NCI-H82 treated with DMSO at 0.1 percent for 48 hours (cell line): ENCODE measurements around the gene DEFB132.

Experiments used
- DNase-seq: peaks from one replicate; lab custom pipeline; 2025; ENCODE audit not compliant: unreplicated experiment; lab: John Stamatoyannopoulos, UW

DEFB132 gene

GRCh38 chr20:297098-297924 is 39.8 kb downstream of the DEFB132 start, which contains the start of gene ZCCHC3:
Gene ZCCHC3 (plus strand): TSS chr20:297570. CDS start chr20:297587, 17 bp downstream.
- peak; percentile 74 for DNase-seq

- DNase-seq, result no peak
Measured at GRCh38 chr20:297925-298775, 40.6 kb downstream of the DEFB132 start.

DNA sequence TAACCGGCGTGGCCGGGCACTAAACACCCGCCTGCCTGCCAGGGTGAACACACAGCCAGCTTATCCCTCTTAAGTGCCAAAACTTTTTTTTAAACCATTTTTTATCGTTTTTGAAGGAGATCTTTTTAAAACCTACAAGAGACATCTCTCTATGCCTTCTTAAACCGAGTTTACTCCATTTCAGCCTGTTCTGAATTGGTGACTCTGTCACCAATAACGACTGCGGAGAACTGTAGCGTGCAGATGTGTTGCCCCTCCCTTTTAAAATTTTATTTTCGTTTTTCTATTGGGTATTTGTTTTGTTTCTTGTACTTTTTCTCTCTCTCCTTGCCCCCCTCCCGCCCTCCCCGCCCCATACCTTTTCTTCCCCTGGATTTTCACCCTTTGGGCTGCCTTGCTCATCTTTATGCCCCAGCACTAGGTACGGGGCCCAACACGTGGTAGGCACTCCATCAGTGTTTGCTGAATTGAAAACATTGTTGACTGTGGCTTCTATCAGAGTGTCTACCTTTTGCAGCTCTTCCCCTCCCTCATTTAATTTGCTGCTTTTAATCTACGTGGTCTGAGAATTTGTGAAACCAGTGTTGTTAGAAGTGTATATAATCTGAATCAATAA is 41.4 kb downstream of the DEFB132 start:
- DNase-seq, result no peak

DNA sequence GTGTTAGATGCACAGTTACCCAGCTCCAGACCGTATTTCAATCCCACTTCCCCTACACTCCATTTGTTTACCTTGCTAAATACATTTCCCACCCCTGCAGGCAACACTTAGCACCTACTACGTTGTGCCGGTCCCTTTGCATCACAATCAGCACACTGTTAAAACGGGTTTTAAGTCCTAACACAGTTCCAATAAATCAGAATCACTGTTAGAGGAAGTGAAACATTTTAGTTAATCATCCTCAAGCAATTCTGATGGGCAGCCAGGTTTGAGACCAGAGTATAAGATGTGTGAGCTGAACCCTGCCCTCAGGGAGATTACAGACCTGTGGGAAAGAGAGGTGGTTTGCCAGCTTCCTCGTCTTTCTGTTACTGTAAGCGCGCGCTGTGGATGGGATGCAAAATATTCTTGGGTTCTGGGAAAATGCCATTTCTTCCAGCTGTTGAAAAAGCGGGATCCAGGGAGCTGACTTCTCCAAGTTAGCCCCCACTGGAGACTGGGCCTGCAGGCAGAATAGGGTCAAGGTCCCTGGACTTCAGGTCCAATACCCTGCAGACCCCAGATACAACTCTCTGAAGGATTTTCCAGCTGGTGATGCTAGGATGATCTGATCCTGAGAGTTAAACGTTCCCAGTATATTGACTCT is 42.9 kb downstream of the DEFB132 start:
- no peak for DNase-seq

DNA sequence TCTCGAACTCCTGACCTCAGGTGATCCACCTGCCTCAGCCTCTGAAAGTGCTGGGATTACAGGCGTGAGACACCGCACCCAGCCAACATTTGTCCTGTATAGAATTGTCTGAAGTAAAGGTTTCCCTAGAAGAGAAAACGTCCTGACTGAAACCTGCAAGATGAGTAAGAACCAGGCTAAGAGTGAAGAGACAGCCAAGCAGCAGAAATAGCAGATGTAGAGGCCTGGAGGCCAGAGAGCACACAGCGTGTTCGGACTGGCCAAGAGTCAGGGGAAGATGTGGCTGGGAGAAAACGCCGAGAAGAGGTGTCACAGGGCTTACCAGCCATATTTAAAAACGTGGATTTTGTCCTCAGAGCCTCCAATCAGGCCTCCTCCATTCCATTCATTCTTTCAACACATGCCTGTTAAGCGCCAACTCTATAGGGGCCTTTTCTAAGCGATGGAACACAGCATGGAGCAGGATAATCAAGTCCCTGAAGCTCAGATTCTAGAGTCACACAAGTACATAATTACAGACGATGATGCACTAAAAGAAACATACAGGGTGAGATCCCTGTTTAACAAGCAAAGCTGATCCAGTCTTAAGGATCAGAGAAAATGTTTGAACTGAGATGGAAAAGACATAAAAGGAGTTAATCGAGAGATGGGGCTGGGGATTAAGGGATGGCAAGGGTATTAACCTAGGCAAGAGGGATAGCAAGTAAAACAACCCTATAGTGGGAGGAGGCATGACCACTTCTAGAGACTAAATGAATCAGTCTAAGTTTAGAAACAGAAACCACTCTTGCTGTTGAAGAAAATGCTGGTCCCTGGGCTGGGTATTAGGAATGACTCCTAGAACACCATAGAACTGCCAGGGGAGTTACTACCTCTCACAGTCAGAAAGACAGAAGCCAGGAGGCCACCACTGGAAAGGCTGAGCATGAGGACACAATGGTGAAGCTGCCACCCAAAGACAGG is 44.6 kb downstream of the DEFB132 start:
- no peak for DNase-seq

DNA sequence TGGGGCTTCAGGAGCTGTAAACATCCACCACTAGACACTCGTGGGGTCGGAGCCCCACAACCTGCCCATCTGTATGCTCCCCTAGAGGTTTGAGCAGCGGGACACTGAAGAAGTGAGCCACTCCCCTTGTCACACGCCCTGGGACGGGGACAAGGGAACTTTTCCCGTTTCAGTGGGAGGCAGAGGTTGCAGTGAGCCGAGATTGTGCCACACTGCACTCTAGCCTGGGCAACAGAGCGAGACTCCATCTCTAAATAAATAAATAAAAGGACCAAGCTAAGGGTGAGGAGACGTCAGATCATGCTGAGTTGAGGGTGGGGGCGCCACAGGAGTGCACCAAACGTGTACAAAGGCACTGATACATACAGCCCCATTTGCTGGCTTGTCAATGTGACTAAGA is 48.2 kb downstream of the DEFB132 start:
- DNase-seq, result no peak

- DNase-seq, result no peak
Measured at GRCh38 chr20:308427-309038, 51.0 kb downstream of the DEFB132 start.

DNA sequence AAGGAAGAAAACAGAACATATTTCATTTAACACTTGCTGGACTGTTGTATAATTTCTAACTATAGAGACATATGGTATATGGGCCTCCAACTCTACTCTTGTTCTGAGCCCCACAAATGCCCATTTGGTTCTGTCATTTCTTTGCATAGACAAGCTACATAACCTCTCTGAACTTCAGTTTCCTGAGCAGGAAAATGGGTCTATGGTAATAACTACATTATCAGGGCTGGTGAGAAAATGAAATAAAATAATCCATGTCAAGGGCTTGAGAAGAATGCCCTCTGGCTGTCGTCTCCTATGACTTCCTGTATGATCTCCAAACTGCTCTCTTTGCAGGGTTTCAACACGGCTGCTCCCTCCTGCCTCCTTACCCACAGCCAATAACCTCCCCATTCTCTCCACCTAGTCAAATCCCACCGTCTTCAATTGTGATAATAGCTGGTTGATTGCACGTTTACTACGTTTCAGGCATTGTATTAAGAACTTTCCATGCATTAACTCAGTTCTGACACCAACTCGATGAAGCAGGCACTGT is 51.8 kb downstream of the DEFB132 start:
- DNase-seq, result no peak

DNA sequence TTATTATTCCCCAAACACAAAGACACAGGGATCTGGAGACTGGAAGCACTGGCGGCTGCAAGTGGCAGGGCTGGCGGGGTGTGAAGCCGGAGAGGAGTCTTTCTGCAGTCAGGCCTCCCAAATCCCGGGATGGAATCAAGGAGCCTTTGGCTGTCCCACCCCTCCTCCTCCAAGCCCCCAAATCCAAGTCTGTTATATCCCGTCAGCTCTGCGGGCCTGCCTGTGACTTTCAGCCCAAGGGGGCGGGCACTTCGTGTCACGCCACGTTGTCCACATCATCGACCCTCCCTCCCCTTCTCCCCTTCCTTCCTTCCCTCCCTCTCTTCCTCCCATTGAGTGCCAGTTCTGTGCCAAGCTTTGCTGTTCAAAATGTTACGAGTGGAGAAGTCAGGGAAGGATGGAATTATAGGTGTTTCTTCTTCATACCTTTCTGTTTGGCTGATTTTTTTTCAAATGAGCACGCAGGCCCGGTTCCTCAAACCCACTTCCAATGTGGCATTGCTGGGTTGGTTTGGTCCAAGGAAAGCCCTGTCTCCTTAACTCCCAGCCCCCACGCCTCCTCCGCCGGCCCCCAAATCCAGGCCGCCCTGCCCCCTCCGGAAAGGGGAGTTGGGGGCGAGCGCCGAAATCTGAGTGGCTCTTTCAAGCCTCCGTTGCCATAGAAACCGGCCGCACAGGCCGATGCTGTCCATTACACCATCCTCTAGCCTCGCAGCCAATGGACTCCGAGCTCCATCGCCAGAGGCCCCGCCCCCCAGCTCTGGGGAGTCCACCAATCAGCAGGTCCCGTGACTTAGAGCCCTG is 52.5 kb downstream of the DEFB132 start:
- DNase-seq, result no peak

GRCh38 chr20:310645-311044 is 53.1 kb downstream of the DEFB132 start:
- no peak for DNase-seq
